Left ventricle myocardium superior (tissue), 1 donor: Measurements from ENCODE around the gene PLK5. TPM values are rescaled to one million over a fixed set of nuclear protein-coding genes. Genes with fewer than 3 reads are reported as not detected.
"Not testable (repeated sequence)": the region's sequence is repeated elsewhere in the genome, so short reads cannot be mapped to it uniquely, and the experiment has no call there.

ENCODE experiments used
- ATAC-seq: fragments of 200-7000 bp; cut with Tn5 transposase; one replicate; pipeline ENCODE4 v1.9.1; 2020; ENCODE audit warnings: mild to moderate bottlenecking, moderate library complexity
- DNase-seq: peaks from one replicate; pipeline ENCODE4 v3.0.0-alpha.2; 2020
- intact Hi-C: fragments of 100-400 bp; cut with micrococcal nuclease; formaldehyde crosslinking; loops from one replicate; pipeline ENCODE4 v1.11.0; 2022
- total RNA-seq: library from RNA; stranded (reverse); fragmentation: NEBNext Ultra II Directional; extraction: Animal tissue kit (Norgen Biotek cat#: 25700); gene quantifications from one replicate; pipeline ENCODE4 v1.2.1, GENCODE V29; 2021
- donor health status: DM: no; HTN: yes; CAD: no; lungs with severe emphysema.

Gene PLK5
- total RNA-seq, 1 donor from 2014 or later, result not detected

GRCh38 chr19:1538978-1539377 lies 15.1 kb downstream of the PLK5 start:
- intact Hi-C loops, result no loop called here
- ATAC-seq, result no peak
- no peak for DNase-seq

GRCh38 chr19:1539749-1540148 lies 15.9 kb downstream of the PLK5 start:
- ATAC-seq, DNase-seq, intact Hi-C loops: not testable (repeated sequence)

- peak; percentile 48 for DNase-seq
- peak; percentile 72 for ATAC-seq
- intact Hi-C loops, result no loop called here
Measured at GRCh38 chr19:1540365-1540925, 16.6 kb downstream of the PLK5 start.

GRCh38 chr19:1549332-1549945 lies 25.6 kb downstream of the PLK5 start:
- no peak for ATAC-seq
- no peak for DNase-seq
- intact Hi-C loops, result no loop called here

- DNase-seq, result no peak
- intact Hi-C loops, result no loop called here
- ATAC-seq, result no peak
Measured at GRCh38 chr19:1551068-1552040, 27.5 kb downstream of the PLK5 start.

GRCh38 chr19:1553415-1553814 lies 29.5 kb downstream of the PLK5 start:
- DNase-seq, result no peak
- ATAC-seq, result no peak
- intact Hi-C loops, result no loop called here

GRCh38 chr19:1554968-1555367 lies 31.1 kb downstream of the PLK5 start:
- ATAC-seq (no peak), DNase-seq (no peak)
- intact Hi-C loops, result no loop called here

GRCh38 chr19:1555487-1556389 lies 31.9 kb downstream of the PLK5 start:
- ATAC-seq, result no peak
- no peak for DNase-seq

GRCh38 chr19:1556390-1557070 lies 32.7 kb downstream of the PLK5 start:
- intact Hi-C loops, result no loop called here
- DNase-seq, result no peak
- ATAC-seq, result no peak

More at GRCh38 chr19:1555487-1556389, 31.9 kb downstream of the PLK5 start:
- intact Hi-C loops, result no loop called here

GRCh38 chr19:1558552-1558951 lies 34.7 kb downstream of the PLK5 start:
- intact Hi-C loops, result no loop called here
- ATAC-seq, result no peak

GRCh38 chr19:1560286-1560882 lies 36.5 kb downstream of the PLK5 start:
- no peak for ATAC-seq
- intact Hi-C loops, result no loop called here
- DNase-seq, result no peak

More at GRCh38 chr19:1558552-1558951, 34.7 kb downstream of the PLK5 start:
- no peak for DNase-seq

GRCh38 chr19:1561236-1561842 lies 37.5 kb downstream of the PLK5 start:
- no peak for ATAC-seq
- intact Hi-C loops, result no loop called here

GRCh38 chr19:1563251-1563650 lies 39.4 kb downstream of the PLK5 start:
- intact Hi-C loops, result no loop called here
- no peak for ATAC-seq
- DNase-seq, result no peak

More at GRCh38 chr19:1561236-1561842, 37.5 kb downstream of the PLK5 start:
- DNase-seq, result no peak

- intact Hi-C loops, result no loop called here
- ATAC-seq, result peak; percentile 84
- DNase-seq, result peak; percentile 73
Measured at GRCh38 chr19:1566392-1567115, 42.7 kb downstream of the PLK5 start.

- ATAC-seq (no peak), DNase-seq (peak; percentile 67)
- intact Hi-C loops, result no loop called here
Measured at GRCh38 chr19:1567116-1567847, 43.4 kb downstream of the PLK5 start.

GRCh38 chr19:1567848-1568227 lies 44.0 kb downstream of the PLK5 start:
- ATAC-seq (no peak), DNase-seq (no peak)
- intact Hi-C loops, result no loop called here
